GM19238 (cell line): ENCODE data around the gene SOX1.

Source experiments
- DNase-seq: peaks from one replicate; pipeline ENCODE4 v3.0.0; 2011; ENCODE audit warnings: low spot score; ENCODE audit not compliant: insufficient read length

The SOX1 gene

DNA sequence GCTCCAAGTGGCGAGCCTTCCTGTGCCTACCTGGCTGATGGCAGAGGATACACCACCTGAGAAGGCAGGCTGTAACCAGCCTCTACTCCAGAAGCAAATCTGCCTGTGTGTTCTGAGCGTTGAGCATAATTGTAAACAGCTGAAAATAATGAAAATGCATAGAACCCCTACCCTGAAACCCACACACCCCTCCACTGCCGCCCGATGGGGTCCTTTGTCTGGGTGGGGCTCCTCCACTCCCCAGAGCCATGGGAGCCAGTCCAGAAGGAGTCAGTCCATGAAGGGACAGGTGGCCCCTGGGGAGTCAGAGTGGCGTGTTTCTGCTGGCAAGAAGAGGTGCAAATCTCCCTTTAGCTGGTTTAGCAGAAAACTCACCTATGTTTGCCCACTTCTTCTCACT, 8.0 kb upstream of the SOX1 start:
- DNase-seq, result no peak

DNA sequence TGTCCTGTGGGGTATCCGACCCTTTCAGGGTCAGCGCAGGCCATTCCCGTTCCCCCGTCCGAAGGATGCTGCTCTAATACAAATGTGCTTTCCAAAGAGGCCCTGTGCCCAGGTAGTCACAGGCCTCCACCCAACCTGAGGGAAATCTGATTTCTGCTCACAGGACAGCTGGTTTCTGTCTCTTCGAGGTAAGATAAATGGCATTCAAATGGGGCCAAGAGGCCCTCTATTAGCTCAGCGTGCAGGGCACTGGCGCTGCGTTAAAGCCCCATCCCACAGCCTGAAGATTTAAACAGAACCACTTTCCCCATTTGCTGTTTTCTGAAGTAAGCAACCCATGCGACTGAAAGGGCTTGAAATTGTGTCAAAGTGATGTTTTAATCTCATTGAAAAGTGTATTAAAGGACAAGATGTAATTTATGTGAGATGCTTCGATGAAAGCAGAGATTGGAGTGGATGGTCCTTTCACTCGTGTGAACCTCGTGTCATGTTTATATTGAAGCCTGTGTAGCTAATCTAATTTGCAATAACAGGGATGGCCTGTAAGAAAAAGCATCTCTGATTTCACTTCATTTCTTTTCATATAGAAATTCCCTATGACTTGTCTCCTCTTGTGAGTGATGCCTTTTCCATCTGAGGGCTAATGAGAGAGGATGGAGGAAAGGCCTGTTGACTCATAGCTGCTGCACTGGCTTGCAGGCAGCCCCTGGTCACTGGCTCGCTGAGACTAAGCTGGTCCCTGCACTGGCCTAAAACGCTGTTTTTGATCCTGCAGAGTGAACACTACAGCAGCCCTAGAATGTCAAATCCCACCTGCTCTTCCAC, 7.3 kb upstream of the SOX1 start:
- no peak for DNase-seq

DNA sequence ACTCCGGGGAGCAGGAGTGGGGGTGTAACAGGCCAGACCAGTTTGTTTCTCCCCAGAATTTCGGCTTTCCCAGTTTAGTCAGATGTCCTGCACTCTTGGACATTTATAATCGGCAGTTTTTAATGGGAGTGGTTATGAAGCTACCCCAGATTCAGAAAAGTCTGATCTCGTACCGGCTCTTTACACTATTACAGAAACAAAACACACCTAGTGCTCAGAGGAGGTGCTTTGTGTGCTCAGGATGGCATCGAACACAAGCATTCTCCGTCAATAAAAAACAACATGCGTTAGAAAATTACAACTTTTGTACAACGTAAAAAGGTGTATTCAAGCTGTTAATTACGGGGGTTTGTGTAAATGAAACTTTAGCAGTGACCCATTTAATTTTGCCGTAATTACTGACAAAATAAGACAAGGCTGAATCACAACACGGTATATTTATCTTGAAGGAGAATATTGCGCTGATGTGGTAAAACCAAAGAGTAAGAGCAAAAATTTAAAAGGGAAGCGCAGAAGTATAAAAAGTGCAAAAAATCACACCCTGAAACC, 6.6 kb upstream of the SOX1 start:
- no peak for DNase-seq

DNA sequence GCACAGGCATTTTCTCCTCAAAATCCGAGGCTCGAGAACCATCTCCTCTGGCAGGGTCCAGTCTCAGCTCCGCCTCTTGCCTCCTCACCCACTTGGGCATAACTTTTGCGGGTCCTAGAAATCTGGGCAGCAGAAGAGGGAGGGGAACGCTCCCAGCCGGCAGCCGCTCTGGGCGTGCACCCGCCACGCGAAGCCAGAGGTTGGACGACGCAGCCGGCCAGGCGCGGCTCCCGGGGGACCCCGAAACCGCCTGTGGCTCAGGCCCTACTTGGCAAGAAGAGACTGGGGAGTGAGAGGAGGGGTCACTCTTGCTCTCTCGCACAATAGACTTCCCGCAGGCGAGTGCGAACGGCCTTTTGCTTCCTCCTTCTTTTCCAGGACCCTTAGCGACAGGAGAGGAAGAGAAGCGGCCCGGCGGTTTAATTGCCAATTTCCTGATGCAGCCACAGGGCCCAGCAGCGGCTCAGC, 6.0 kb upstream of the SOX1 start:
- DNase-seq, result no peak

DNA sequence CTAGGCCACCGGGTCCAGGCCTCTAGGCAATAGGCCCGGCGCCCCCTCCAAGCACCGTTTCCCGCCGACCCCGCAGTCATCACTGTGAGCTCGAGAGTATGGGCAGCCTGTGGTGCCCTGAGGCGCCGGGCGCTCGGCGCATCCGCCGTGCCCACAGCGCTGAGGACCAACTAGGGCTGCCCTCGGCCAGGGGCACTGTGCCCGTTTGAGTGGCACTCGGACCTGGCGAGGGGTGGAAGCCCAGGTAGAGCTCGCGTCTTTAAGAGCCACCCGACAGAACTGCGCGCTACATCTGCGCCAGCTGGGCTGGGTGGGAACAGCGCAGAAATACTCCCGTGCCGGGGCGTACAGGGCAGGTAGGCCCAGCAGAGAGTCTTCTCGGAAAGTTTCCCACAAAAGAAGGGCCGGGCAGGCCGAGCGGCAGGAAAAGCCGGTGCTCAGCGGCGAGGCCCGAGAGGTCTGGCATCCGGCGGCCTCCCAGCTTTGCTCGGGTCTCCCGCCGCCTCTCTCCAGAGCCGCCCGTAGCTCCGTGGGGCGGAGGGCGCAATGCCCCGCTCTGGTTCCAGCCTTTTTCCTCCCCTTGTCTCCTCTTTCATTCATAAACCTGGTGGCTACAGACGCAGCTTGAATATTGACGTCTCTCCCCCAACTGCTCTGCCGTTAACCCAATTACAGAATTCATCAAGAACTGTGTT, 5.4 kb upstream of the SOX1 start:
- DNase-seq, result no peak

DNA sequence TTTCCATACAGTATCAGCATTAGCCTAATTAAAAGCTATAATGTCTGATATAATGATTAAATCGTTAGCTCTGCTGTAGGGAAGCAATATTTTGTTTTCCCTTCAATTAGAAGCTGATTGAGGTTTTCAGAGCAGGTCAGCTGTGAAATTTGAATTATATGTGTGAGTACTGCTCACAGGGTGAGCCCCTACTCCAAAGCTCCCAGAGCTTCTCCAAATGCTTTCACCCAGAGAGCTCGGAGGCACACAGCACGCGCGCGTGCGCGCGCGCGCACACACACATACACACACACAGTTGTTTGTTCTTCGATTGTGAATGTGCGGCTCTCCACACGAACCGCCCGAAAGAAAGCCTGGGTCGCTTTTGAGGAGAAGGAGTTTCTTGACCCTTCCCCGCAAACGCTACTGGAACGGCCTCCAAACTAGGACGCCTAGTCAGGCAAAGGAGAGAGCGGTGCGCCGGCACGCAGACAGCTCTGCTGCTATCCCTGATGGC, 4.8 kb upstream of the SOX1 start:
- DNase-seq, result no peak

DNA sequence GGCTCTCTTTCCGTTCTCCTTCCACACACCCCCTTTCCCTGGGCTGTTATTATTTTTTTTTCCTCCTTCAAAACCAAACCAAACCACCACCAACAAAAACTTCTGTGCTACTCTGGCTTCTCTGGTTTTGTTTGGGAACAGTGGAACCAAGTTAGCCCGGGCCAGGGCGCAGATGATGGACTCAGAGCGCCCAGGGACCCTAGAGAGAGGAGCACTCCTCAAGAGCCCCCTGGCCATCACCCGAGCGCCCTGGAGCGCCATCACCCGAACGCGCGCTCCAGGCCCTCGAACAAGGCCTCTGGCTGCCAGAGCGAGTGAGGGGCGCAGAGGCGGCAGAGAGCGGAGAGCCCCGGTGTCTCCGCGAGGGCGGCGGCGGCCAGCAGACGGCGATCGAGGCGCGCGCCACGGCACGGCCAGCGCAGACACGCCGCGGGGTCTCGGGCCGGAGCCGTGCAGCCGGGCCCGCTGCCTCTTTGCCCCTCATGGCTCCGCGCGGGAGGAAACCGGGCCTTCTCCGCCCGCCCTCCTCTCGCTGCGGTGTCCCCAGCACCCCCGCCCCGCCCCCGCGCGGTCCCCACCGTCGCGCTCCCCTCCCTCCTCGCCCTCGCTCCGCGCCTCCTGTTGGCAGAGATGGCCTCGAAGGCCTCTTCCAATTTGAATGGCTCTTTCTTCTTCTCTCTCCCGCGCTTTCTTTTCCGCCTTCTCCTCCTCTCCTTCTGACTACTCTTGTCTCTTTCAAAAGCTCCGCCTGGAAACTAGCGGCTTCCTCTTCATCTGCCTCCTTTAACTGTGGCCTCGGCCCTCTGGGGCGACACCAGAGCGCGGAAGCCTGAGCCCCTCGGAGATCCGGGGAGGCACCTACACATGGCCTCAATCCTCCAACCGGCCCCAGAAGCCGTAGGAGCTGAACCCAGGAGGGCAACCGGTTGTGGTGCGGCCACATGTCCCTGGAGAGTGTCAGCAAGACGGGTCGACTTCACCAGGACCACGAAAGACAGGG, 4.1 kb upstream of the SOX1 start:
- DNase-seq, result no peak

DNA sequence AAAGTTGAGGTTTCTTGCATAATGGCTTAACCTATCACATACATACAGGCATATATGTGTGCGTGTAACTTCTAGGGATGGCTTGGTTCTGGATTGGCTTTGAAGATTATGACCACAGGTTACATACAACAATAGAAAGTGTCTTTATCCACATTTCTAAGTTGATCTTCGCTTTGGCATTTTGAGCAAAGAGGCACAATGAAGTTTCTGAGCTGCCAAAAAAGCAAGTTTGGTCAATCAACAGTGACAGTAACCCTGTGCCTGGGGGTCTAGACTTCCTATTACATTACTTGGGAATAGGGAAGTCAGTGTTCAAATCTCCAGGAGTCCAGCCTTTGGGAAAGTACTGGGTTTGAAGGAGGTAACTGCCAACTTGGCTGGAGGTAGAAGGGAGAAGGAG, 3.1 kb upstream of the SOX1 start:
- no peak for DNase-seq

DNA sequence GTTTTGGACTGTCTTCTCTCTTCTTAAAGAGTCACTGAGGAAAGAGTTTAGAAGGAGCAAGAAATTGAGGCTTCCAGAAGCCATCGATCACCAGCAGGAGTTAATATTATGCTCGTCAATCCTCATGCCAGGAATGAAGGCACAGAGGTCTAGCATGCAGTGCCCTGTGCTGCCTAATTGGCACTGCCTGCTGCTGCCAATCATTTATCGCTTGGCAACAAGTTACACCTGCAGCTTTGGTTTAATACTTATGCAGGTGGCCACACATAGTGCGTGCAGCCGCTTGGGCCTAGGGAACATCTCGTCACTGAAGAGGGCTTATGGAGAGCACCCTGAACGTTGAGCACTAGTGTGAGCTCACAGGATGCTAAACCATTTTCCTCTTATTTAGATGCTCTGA, 2.7 kb upstream of the SOX1 start:
- no peak for DNase-seq

DNA sequence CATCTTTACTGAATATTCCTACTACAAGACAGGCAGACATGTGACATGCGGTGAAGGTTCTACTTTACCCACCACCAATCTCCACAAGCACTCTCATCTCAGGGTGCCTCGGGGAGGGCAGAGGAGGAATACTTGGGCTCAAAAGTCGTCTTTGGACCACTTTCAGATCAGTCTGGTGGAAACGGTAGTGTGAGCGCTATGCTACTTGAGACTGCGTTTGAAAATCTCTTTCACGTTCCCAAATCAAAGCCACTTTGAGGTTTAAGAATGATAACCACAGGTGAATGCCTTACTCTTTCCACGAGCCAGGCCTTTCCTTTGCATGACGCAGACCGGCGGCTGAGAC, 1.5 kb upstream of the SOX1 start:
- no peak for DNase-seq

DNA sequence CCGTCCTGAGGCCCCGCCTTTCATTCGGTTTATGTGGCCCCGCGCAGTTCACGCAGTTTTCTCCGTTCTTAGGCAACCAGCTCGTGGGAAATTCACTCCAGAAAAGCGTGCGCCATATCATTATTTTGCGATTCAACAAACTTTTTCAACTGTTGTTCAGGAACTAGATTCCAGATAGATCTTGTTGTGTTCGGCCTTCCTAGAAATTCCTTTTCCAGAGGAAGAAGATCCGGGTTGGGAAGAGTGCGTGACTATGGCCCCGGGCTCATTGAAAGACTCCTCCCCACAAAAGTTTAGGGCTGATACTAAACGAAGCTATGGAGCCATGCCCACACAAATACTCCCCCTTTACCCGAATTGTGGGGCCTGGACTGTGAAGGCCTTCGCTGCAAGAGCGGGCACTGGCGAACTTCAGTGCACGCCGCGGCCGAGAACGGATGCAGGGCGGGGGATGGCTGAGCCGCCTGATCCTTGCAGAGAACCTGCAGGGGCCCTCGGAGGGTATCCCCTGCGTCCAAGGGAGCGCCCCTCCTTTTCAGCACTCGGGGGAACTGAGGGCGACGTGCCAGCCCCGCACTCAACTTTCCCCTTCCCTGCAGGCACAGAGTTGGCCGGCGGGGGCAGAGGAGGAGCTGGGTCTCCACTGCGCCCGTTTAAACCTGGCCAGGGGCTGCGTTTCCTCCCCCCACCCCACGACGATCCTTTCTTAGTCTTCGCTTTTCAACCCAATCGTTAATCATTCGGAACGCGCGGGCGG, 904 bp upstream of the SOX1 start:
- no peak for DNase-seq

DNA sequence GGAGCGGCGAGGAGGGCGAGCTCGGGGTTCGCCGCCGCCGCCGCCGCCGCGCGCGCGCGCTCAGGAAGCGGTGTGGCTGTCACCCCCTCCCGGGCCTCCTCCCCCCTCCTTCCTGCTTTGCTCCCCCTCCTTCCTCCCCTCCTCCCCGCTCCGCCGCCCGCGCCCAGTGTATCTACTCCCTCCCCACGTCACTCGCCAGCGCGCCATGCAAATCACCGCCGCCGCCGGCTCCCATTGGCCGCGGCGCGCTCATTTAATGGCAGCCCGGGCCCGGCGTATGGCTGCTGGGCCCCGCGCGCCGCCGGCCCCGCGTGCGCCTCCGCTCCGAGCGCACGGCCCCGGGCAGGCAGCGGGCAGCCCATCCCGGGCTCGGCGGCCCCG, 335 bp upstream of the SOX1 start:
- no peak for DNase-seq

DNA sequence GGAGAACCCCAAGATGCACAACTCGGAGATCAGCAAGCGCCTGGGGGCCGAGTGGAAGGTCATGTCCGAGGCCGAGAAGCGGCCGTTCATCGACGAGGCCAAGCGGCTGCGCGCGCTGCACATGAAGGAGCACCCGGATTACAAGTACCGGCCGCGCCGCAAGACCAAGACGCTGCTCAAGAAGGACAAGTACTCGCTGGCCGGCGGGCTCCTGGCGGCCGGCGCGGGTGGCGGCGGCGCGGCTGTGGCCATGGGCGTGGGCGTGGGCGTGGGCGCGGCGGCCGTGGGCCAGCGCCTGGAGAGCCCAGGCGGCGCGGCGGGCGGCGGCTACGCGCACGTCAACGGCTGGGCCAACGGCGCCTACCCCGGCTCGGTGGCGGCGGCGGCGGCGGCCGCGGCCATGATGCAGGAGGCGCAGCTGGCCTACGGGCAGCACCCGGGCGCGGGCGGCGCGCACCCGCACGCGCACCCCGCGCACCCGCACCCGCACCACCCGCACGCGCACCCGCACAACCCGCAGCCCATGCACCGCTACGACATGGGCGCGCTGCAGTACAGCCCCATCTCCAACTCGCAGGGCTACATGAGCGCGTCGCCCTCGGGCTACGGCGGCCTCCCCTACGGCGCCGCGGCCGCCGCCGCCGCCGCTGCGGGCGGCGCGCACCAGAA, 1.1 kb downstream of the SOX1 start:
- no peak for DNase-seq

DNA sequence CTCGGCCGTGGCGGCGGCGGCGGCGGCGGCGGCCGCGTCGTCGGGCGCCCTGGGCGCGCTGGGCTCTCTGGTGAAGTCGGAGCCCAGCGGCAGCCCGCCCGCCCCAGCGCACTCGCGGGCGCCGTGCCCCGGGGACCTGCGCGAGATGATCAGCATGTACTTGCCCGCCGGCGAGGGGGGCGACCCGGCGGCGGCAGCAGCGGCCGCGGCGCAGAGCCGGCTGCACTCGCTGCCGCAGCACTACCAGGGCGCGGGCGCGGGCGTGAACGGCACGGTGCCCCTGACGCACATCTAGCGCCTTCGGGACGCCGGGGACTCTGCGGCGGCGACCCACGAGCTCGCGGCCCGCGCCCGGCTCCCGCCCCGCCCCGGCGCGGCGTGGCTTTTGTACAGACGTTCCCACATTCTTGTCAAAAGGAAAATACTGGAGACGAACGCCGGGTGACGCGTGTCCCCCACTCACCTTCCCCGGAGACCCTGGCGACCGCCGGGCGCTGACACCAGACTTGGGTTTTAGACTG, 1.7 kb downstream of the SOX1 start:
- DNase-seq, result no peak

DNA sequence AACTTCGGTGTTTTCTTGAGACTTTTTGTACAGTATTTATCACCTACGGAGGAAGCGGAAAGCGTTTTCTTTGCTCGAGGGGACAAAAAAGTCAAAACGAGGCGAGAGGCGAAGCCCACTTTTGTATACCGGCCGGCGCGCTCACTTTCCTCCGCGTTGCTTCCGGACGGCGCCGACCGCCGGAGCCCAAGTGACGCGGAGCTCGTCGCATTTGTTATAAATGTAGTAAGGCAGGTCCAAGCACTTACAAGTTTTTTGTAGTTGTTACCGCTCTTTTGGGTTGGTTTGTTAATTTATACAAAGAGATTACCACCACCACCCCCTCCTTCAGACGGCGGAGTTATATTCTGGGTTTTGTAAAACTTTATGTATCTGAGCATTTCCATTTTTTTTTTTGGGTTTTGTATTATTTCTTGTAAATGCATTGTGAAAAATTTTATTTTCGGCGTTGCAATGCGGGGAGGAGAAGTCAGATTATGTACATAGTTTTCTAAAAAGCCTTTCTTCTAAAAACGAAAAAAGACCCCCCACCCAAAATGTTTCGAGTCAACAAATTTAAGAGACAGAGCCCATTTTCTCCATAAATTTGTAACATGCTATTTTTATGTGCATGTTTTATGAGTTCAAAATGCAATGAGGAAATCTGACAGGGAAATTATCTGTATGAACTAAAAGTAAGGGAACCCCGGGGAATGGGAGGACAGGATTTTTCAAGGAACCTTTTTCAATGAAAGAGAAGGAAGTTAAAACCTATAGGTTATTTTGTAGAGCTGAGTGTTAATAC, 2.3 kb downstream of the SOX1 start:
- DNase-seq, result no peak

DNA sequence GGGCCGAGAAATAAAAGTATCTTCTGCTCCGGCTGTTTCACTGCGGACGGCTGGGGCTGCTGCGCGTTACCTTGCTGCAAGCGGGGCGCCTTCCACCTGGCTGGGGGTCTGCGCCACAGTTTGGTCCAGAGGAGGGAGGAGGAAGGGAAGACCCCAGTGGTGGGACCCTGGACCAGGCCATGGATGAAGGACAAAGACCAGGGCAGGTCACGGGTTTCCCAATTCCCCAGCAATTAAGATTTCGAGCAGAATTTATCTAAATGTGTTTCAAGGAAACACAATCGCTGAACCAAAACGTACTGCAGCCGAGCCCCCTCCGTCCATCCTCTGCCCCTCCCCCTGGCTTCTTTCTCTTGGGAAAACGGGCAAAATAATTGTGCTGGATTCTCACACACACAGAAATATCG, 2.9 kb downstream of the SOX1 start:
- no peak for DNase-seq

DNA sequence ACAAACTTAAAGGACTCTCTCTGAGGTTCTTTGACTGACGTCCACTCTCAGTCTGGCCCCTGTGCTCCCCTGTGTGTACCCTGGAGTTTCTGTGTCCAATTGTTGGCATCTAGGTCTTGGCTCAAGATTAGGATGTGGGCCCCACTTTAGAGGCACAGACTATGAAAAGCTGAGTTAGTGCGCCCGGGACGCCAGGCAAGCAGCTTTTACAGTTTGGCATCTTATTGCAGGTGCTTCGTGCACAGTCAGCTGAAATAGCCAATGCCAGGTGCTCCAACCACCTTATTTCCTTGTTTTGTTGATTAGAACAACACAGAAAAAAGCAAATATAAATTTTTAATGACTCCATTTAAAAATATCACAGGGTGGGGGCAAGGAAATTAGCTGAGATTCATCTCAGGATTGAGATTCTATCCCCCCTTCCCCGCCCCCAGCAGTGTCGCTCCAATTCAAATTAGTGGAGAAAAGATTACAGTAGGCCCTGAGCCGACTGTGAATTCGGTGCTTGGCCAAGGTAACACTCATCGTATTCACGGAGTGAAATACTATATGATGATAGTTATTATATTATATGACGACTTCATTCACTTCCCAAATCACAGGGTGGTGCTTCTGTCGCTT, 4.3 kb downstream of the SOX1 start:
- DNase-seq, result no peak

DNA sequence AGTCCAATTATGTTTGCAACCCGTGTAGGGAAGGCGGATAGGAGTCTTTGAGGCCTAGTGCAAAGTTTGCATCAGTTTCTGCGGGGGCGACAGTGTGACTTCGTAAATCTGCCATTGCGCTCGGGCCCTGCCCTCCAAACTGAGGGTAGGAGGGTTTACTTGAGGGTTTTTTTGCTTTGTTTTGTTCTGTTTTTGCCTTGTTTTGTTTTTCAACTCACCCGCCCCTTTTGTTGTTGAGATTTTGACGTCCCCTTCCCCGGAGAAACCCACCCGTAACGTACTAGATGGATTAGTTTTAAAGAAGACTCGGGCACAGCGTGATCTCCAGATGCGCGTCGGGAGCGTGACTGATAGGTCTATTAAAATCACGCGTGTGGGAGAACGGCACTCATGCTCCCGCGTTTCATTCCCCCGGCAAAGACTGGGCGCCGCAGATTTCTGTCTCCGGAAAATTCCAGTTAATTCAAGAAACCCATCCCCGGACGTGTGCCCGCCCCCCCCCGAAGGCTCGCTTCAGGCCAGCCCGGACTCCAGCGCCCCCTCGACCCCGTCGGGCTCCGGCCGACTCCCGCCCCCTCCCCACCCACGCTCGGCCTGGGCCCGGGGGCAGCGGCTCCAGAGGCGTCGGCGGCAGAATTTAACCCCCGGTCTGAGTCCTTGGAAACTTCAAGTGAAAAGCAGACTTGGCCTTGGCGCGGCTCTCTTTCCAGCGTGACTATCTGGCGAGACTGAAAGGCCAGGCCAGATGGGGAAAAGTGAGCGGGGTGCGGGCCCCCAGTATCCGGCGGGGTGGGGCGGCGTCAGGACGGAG, 5.0 kb downstream of the SOX1 start:
- no peak for DNase-seq
